HG03095 (cell line): ENCODE measurements around the gene AMOT.

Source experiments
- ATAC-seq: cut with Tn5 transposase; IDR thresholded peaks from one replicate; pipeline ENCODE4 v1.9.1; 2021; ENCODE audit warnings: moderate library complexity; ENCODE audit not compliant: unreplicated experiment

The AMOT gene

DNA sequence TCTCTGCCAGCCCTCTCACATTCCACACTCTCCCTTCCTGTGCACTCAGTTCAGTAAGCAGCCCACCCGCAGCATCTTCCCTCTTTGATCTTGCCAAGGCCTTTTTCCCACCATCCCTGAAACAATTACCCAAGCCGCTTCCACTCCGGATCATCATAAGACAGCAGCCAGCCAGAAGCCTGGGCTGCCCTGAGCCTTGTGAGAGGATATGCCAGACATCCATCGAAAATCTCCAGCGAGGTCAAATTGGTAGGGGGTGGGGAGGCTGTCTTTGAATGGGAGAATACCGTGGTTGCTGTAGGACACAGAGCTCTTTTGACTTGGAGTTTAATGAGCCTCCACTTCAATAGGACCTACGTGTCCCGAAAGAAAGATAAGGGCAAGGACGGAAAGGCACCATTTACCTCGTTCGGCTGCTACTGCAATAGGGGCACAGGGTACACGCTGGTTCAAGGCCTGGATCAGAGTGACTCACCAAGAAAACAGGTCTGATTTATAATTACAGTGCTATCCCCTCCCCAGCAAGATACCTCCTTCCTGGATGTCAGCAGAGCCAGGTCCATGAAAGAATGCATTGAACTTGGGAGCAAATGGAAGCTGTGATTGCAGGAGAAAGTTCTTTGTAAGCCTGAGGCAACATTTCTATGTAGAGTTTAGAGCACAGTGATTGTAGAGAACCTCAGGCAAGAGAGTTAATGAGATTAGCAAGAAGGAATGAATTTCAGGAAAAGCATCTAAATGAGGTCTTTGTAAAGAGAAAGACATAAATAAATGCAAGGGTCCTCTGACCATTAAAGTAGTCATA lies 39.5 kb downstream of the AMOT start:
- no peak for ATAC-seq

DNA sequence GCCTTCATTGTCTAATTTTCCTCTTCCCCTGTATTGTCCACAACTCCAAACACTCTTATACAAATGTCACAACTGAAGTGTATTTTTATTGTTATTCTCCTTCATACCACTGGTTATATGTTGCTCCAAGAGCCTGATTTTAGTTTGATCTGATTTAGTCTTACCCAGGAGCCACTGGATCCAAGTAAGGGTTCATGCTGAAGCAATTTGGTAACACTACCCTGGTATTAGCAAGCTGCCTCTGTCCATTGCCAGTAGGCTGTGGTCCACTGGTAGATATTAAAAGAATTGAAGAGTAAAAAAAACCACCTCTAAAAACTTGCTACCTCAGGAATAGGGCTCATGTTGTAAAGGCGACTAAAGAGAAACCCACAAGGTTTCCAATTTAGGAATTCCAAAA lies 41.2 kb downstream of the AMOT start:
- ATAC-seq = no peak

DNA sequence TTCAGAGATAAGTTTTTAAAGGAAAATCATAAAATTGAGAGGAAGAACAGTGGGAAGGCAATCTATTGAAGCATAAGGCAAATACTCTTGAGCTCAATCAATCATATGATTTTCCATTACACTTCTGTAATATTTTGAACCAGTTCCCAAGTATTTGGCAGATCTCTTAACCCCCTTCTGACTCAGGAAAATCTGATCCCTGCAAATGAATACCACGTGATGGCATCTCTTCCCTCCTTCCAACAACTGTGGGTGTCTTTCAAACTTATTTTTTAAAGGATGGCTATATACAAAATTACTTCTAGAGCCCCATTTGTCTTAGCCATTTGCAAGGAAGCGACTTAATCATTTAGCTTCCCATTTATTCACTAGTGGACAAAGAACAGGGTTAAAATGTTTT lies 41.9 kb downstream of the AMOT start:
- no peak for ATAC-seq

GRCh38 chrX:112789931-112790330 lies 50.7 kb downstream of the AMOT start:
- ATAC-seq = no peak

- ATAC-seq = no peak
Observed at GRCh38 chrX:112786076-112786475, 54.6 kb downstream of the AMOT start.

- ATAC-seq = no peak
Observed at GRCh38 chrX:112785344-112785743, 55.3 kb downstream of the AMOT start.

GRCh38 chrX:112784692-112785091 lies 55.9 kb downstream of the AMOT start:
- no peak for ATAC-seq

- no peak for ATAC-seq
Observed at GRCh38 chrX:112779139-112779538, 61.5 kb downstream of the AMOT start.

GRCh38 chrX:112774651-112775293 lies 65.9 kb downstream of the AMOT start:
- ATAC-seq = no peak

- no peak for ATAC-seq
Observed at GRCh38 chrX:112774142-112774541, 66.5 kb downstream of the AMOT start.

DNA sequence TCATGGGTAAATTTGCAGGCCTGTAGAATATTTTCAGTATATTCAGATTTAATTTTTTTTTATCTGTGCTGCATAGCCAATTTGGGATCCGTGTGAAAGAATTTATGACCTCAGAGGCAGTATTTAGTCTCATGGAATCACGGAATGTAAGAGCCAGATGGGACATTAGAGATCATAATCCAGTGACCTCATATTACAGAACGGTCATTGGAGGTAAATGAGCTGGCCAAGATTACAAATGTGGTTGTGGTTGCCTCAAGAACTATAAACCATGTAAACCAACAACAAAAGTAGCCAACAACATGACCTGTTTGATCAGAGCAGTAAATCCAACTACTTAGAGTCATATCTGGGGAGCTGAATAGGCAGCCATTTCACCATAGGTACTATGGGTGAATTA lies 71.6 kb downstream of the AMOT start:
- no peak for ATAC-seq

GRCh38 chrX:112768563-112768962 lies 72.1 kb downstream of the AMOT start:
- ATAC-seq = no peak

DNA sequence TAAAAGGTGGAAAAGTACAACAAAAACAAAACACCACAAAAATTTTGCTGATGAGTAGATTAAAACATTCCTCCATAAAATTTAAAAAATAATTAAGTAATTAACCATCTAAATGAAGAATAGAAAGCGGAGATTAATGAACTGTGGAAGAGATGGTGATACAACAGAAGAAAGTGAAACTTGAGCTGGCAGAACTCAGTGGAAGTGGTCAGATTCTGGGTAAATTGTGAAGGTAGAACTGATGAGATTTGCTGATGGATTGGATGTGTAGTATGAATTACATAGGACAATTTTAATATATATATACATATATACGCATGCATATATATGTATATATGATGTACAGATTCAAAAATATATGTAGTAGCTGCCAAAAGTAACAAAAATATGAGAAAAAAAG lies 73.9 kb downstream of the AMOT start:
- ATAC-seq = no peak

- ATAC-seq = peak; percentile 83
Observed at GRCh38 chrX:112761242-112762207, 79.1 kb downstream of the AMOT start.

DNA sequence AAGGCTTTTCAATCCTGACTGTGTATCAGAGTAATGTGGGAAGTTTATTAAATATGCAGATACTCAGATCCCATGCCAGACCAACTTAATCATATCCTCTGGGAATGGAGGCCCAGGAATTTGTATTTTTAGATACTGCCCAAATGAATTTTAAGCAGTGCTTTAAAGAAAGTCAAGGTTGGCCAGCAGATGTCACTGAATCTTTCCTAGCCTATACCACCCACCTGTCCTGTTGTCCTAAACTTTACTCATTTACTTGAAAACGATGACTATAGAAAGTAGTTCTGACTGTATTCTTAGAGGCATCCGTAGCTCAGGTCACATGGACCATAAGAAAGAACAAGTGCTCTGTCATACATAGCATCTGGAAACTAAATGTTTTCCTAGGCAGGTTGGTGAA lies 79.9 kb downstream of the AMOT start:
- peak; percentile 48 for ATAC-seq

DNA sequence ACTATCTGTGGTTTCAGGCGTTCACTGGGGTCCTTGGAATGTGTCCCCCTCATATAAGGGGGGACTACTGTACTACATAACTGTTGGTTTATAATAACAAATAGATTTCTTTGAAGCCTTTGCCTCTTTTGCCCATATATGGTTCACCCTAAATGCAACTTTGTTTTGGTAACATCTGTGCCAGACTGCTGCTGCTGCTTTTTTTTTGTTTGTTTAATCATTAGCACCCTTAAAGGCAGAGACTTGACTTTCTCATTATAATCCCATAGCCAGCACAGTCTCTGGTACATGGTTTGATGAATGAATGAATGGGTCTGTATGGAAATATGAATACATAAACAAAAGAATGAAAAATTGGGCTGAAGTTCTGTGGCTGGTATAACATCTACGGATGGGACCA lies 80.7 kb downstream of the AMOT start:
- ATAC-seq = no peak

- no peak for ATAC-seq
Observed at GRCh38 chrX:112759512-112759911, 81.1 kb downstream of the AMOT start.

GRCh38 chrX:112757946-112758345 lies 82.7 kb downstream of the AMOT start:
- no peak for ATAC-seq

- no peak for ATAC-seq
Observed at GRCh38 chrX:112753116-112753515, 87.5 kb downstream of the AMOT start.

DNA sequence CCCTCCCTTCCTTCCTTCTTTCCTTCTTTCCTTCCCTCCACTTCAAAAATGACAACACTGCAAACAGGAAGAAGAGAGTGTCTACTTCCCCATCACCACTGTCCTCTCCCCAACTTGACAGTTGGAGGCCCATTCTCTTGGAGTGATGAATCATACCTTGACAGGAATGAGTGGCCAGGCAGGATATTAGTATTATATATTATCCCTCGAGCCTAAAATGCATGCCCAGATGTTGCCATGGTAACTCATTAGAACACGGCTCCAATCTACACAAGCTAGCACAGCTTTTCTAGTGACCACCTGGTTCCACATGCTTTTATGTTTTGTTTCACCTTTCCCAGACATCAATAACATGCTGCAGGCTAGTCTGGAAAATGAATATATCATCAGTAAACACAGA lies 89.6 kb downstream of the AMOT start:
- ATAC-seq = no peak

DNA sequence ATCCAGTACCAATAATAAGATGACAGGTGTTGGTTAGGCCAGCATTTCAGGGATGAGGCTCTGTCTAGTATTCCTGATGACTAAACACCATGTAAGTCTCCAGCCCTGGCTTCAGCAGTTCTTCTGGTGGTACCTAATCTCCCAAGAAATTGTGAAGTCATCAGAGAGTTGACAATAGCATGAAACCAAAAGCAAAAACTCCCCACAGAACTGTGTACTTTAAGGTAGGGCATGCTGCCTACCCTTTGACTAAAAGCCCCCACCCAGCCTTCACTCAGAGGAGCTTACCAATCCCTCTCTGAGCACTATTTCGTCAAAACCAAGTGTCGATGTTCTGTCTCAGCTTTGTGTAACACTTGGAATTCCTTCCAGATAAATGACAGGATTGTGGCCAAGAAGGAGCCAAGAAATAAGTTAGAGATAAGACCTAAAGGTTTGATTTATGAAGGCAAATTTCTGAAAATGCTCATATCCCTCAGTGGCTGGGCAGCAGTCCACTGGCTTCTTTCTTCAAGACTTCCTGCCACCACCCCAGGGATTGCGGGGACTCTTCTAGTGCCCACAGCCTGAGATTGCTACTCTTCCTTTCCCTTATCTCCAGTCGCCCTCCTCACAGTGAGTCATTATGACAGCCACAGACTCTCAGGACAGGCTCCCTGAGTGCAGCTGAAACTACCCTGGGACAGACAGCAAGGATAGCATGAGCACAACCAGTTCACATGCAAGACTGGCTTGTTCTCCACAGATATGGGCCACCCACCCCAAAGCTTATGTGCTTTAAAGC lies 93.6 kb downstream of the AMOT start:
- ATAC-seq = no peak
